Stimulated activated CD8-positive, alpha-beta memory T cell treated with anti-CD3 and anti-CD28 coated beads, Interleukin-15, amount 100 ng/mL, for 48 hours (primary cell): ENCODE measurements around the gene RAB8B.

Source experiments
- DNase-seq, 2 donors: peaks; one replicate each; pipeline ENCODE4 v3.0.0-alpha.2; 2020; ENCODE audit warnings: low read depth in 2 of 2

Gene RAB8B

DNA sequence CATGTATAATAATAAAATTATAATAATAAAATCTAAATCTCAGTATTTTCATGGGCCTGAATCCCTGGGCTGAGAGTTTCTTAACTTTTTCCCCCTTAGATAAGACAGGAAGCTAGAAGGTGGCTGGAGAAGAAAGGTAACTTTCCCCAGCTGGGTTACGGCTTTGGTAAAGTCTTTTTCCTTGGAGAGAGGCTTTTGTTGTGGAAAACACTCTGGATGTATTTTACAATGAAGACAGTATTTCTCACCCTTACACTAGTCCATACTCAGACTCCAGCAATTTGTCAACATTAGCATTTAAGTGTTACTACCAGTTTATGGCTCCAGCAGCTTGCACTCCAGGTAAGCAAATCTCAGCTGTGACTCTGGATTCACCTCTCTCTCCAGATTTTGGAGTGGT lies 122.9 kb downstream of the RAB8B start:
- DNase-seq = no peak

DNA sequence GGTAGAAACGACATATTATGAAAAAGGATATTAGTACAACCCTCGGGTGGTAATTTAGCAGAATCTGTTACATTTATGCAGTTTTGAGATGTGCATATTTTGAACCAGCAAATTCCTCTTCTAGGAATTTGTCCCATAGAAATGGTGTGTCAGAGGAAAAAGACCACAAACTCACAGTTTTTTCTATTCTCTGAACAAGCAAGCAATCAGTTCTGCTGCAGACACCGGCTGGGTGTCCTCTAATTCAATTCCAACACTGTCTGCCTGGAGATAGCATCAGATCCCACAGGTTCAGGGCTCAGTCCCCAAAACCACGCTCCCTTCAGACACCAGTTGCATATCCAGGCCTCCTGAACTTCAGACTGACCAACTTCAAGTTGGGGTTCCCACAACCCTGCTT lies 124.4 kb downstream of the RAB8B start:
- DNase-seq = no peak

DNA sequence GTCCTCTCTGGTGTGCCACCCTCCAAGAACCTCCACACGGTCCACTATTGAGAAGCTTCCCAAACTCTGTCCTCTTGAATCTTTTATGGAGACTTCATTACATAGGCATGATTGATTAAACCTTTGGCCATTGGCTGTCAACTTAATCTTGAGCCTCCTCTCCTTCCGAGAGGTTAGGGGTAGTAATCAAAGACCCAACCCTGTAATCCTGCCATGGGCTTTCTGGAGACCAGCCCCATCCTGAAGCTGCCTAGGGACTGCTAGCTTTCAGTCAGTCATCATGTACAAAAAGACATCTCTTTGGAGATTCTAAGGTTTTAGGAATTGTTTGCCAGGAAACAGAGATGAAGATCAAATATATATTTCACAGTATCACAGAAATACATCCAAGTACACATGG lies 125.0 kb downstream of the RAB8B start:
- no peak for DNase-seq
